CD4-positive, alpha-beta T cell treated with Interleukin-6 for 4 hours (primary cell): ENCODE results near the gene DNAJC4.

Experiments used
- DNase-seq: peaks from one replicate; pipeline ENCODE4 v3.0.0-alpha.2; 2020; ENCODE audit warnings: mixed read lengths

Gene DNAJC4

DNA sequence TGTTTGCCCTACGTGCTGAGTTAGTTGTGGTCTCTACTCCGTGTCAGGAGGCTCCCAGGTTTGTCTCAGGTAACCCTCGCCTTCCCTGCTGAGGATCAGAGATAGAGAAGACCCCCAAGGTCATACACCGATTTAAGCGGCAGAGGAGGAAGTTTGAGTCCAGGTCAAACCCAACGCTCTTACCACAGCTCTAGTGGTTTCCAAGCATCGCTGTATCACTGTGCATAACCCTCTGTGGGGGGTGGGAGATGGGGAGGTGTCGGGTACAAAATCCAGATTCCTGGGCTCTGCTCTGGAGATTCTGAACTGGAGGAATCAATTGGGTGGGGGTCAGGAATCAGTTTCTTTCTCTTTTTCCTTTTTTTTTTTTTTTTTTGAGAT lies 627 bp downstream of the DNAJC4 start:
- no peak for DNase-seq

DNA sequence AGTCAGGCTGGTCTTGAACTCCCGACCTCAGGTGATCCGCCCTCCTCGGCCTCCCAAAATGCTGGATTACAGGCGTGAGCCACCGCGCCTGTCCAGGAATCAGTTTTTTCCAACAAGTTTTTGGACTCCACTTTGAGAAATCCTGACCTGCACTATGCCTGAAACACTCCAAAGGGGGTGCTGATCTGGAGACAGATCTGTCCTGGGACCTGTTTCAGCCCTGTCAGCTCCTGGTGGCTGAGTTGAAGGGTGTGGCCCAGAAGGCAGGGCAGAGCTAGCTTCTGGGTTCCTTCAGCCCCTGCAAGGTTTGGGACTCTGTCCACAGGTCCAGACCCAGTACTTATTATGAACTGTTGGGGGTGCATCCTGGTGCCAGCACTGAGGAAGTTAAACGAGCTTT lies 1.2 kb downstream of the DNAJC4 start:
- DNase-seq = no peak

DNA sequence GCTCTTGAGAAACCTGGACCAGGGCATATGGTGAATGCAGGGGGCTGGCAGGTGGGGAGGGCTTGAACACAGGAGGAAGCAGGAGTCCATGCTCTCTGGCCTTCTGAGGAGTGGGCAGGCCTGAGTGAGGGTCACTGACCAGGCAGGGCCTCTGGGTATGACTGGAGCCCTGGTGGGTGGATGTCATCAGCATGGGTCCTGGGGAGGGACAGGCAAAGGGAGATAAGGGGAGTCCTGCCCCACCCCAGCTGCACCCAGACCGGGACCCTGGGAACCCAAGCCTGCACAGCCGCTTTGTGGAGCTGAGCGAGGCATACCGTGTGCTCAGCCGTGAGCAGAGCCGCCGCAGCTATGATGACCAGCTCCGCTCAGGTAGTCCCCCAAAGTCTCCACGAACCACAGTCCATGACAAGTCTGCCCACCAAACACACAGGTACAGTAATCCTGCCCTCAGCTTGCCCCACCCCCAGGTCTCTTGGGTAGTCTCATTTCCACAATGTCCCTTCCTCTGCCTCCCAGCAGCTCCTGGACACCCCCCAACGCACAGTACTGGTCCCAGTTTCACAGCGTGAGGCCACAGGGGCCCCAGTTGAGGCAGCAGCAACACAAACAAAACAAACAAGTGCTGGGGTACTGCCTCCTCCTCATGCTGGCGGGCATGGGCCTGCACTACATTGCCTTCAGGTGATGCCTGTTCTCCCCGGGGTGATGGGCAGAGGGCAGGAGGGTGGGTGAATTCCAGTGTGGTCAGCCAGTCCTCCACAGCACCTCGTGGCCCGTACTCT lies 2.0 kb downstream of the DNAJC4 start:
- DNase-seq = no peak

DNA sequence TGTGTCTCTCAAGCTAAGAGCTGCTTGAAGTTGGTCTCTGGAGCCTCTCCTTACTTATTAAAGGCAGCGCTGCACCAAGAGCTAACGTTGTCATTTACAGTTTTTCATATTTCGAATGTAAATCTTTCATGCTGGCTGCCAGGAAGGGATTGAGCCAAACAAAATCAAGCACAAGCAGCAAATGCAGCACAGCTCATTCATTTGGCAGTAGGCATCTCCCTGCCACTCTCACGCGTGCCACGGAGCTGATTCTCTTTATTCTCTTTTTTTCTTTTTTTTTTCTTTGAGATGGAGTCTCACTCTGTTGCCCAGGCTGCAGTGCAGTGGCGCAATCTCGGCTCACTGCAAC lies 2.6 kb downstream of the DNAJC4 start:
- no peak for DNase-seq

DNA sequence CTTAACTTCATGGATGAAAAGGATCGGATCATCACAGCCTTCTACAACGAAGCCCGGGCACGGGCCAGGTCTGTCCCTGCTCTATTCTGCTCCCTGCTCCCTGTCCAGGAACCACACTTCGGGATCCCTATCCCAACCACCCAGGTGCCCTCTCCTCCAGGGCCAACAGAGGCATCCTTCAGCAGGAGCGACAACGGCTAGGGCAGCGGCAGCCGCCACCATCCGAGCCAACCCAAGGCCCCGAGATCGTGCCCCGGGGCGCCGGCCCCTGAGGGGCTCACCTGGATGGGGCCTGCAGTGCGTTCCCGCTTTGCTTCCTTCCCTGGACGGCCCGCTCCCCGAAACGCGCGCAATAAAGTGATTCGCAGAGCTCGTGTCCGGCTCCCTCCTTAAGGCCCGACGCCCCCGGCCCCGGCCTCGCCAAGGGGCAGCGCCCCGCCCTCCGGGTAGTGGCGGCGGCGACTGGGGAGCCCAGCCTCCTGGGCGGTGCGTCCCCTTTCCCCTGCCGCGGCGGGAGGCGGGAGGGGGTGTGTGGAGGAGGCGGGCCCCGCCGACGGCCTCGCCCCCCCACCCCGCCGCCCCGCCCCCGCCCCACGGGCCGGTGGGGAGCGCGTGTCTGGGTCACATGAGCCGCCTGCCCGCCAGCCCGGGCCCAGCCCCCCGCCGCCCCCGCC lies 3.7 kb downstream of the DNAJC4 start, which contains the start of gene VEGFB:
Gene VEGFB (plus strand): TSS at position 672 of the 674 bp plus-strand sequence. CDS start 250 bp downstream, outside the sequence.
- DNase-seq = peak; percentile 85

DNA sequence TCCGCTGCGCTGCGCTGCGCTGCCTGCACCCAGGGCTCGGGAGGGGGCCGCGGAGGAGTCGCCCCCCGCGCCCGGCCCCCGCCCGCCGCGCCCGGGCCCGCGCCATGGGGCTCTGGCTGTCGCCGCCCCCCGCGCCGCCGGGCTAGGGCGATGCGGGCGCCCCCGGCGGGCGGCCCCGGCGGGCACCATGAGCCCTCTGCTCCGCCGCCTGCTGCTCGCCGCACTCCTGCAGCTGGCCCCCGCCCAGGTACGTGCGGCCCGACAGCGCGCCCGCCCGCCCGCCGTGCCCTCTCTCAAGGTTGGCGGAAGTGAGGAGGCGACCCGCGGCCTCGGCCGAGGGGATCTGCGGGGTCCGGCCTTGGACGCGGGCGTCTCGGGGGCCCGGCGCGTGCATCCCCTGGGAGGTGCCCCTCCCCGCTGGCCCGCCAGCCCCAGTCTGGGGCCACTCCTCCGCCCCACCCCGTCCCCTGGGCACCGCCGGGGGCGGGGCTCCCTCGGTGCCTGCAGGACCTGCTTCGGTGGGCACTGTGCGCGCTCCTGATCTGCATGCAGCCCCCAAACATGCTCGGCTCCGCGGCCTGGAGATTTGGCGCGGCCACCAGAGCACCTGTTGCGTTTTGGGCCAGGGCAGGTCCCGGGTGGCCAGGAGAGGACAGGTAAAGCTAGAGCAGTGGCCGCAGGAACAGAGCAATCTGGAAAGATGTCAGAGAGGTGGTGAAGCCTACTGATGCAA lies 4.5 kb downstream of the DNAJC4 start:
- peak; percentile 70 for DNase-seq

DNA sequence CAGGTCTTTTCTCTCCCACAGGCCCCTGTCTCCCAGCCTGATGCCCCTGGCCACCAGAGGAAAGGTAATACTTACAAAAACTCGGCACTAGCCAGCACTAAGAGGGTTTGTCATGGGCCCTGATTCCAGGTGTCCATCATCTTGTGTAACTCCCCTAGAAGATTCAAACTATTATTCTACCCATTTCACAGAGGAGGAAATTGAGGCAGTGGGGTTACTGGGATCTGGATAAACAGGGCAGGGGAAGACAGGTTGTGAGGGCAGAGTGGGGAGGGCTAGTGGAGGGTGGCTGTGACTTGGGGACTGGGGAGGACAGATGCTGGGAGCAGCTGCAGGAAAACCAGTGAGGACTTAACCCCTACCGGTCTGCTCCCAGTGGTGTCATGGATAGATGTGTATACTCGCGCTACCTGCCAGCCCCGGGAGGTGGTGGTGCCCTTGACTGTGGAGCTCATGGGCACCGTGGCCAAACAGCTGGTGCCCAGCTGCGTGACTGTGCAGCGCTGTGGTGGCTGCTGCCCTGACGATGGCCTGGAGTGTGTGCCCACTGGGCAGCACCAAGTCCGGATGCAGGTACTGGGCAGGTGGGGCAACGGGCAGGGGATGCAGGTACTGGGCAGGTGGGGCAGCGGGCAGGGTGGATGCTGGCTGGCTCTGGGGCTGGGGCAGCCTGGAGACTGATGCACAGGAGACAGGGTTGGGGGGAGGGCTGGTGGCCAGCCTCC lies 5.3 kb downstream of the DNAJC4 start:
- DNase-seq = no peak

DNA sequence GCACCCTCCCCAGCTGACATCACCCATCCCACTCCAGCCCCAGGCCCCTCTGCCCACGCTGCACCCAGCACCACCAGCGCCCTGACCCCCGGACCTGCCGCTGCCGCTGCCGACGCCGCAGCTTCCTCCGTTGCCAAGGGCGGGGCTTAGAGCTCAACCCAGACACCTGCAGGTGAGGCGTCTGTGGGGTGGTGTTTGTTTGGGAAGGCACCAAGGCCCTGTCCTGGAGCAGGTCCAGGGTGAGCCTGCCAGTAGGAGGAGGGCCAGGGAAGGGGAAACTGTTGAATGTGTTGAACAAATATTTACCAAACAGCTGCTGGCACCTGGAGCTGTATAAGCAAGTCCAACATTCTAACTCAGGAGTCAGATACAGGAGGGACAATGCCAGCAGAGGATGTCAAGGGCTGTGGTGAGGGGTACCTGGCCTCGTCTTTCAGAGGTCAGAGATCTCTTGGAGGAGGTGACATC lies 7.2 kb downstream of the DNAJC4 start:
- DNase-seq = no peak

DNA sequence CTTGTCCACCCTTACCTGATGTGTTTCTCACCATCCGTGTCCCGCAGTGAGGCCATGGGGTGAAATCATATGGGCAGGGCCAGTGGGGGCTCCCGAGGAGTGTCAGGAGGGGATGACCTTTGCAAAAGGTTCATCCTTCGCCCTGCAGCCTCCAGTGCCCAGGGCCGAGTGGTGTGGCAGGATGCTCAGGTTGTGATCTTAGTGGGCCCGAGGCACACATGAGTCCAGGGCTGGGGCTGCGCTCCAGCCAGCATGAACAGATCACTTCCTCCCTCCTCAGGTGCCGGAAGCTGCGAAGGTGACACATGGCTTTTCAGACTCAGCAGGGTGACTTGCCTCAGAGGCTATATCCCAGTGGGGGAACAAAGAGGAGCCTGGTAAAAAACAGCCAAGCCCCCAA lies 7.7 kb downstream of the DNAJC4 start:
- DNase-seq = no peak

DNA sequence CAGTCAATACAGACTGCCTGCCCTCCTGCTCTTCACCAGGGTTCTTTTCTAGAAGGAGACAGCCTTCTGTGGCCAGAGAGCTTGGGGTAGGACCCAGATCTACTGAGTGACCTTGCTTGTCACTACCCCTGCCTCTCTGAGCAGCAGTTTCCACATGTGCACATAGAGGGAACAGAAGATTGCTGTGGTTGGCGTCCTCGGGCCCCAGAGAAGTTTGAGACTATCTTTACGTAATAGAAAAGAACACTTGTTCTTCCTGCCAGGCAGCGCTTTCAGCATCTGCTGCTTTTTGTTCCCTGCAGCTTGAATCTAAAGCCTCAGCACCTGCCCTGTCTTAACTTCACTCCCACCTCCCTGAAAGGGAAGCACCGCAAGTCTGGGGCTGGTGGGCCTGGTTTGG lies 8.7 kb downstream of the DNAJC4 start:
- DNase-seq = no peak

DNA sequence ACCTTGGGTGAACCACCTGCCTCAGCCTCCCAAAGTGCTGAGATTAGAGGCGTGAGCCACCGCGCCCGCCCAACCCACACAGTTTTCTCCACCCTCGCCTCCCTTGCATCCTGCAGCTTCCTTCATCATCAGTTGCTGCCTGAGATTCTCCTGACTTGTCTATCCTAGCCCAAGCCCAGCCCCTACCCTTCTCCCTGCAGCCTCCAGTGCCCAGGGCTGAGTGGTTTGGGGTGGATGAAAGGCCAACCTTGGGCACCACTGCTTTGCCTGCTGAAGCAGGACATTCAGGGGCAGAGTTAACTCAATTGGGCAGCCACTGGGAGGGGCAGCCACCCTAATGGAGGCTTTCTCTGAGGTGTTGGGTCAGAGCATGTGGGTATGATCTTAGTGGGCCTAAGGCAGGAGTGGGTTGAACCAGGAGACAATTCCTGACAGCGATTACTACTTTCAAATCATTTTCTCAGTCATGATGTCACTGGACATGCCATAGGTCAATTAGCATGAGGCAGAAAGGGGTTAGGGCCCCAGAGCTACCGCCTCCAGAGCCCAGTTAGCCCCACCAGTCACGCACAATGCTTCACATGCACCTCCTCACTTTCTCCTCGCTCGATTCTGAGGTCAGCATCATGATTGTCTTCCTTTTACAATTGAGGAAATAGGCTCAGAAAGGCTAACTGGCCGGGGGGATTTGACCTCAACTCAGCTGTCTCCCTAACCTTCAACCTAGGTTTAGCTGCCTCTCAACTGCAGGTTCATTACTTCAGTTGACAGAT lies 9.5 kb downstream of the DNAJC4 start:
- no peak for DNase-seq

DNA sequence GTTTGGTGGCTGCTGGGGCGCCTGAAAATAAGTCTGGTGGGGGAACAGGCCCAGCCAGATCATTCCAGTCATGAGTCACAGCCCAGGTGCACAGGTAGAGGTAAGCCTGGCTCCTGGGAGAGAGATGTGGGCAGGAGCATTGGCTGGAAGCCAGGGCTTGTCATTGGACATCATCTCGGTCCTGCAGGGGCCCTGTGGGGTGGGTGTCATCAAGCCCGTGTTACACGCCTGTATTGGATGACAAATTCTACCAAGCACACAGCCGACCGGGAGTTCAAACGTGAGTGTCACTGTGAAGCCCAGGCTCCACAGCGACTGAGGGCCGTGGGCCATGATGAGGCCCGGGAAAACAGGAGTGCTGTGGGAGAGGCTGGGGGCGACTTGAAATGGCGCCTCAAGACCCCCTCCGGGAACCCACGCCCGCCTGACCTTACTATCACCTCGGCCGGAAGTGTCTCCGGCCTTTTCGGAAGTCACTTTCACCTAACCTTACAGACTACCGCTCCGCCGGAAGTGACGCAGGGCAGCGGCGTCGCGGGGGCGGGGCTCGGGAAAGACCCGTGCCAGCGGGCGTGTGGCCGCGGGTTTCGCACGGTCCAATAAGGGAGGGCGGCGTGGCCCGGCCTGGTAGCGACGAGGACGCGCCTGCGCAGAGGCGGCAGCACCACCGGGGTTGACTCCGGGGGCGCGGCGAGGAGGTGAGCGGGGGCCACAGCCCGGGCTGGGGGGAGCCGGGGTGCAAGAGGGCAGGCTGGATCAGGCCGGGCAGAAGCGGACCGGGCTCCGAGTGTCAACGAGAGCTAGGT lies 10.3 kb downstream of the DNAJC4 start, which contains the start of gene FKBP2:
Gene FKBP2 (plus strand): TSS at position 661 of the 806 bp plus-strand sequence. CDS start 1,293 bp downstream, outside the sequence.
- DNase-seq = peak; percentile 98

DNA sequence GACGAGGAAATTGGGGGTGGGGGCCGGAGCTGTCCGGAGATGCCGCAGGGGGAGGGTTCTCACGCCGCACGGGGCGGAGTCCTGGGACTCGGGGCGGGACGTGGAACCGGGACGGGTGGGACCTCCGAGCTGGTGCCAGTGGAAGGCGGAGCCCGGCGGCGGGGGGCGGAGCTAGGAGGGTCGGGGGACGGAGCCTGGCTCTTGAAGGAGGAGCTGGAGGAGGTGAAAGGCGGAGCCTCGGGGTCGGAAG lies 10.8 kb downstream of the DNAJC4 start:
- DNase-seq = no peak

DNA sequence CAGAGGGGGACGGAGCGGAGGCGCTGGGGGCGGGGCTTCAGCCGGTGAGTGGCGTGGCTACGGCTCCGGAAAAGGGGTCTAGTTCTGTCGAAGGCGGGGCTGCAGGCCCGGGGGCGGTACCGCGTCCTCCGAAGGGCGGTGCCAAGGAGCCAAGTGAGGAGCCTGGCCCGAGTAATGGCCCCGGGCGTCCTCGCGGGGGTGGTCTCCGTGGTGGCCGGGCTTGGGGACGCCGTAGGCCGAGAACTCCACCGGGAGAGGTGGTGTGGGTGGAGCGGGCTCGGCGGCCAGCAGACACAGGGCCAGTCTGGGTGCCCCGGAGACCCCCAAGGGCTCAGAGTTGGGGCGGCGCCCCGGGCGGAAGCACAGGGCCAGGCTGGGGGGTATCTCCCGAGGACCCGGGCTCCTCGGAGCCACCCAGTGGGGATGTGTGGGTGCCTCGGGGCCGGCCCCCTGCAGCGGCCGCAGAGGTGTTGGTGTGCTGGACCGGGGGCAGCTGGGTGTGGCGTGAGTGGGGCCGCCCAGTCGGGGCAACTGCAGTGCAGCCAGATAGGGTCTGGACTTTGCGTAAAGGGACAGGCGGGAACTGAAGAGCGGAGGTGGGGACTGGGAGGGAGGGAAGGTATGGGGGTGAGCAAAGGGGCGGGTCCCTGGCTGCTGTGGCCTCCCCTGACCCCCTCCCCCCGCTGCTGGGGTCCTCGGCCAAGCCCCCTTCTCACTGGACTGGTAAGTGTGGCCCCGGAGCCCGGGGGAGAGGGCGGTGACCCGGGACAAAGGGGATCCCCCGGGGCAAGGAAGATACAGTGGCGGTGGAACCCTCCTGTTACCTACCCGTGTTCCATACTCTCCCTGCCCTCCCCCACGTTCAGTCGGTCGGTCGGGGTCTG lies 11.4 kb downstream of the DNAJC4 start:
- DNase-seq = peak; percentile 100

DNA sequence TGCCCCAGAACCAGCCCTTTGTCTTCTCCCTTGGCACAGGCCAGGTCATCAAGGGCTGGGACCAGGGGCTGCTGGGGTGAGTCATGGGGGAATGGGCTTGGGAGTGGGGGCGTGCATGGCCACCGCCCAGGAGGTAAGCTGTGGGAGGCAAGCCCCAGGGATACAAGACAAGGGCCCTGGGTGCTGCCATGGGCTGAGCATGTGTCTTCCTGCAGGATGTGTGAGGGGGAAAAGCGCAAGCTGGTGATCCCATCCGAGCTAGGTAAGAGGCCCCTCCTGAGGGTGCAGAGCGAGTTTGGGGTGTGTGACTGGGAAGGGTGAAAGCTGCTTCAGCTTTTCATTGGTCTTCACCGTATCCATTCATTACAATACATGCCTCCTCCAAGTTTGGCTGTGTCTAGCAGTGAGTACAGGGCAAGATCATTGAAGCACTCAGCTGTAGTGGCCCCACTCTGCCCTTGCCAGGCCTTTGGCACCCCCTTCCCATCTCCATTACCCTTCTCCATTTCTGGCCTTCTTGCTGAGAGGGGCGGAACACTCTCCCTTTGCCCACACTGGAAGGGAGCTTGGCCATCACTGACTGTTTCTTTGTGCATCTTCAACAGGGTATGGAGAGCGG lies 13.0 kb downstream of the DNAJC4 start:
- no peak for DNase-seq

DNA sequence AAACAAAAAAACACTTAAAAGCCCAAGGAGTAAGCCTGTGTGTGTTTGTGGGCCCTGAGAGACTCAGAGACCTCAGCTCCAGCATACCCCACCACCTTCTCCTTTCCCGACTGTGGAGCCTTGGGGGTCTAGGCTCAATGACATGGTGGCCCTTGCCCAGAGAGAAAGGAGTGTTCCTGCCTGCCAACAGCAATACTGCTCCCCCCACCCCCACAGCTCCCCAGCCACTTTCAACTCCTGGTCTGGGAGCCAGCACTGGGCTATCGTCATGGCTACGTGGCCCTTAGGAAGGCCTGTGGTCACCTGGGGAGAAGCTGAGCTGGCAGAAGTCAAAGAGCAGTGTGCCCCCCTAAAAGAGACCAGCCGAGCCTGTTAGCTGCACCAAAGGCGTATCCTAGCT lies 13.8 kb downstream of the DNAJC4 start:
- DNase-seq = no peak

DNA sequence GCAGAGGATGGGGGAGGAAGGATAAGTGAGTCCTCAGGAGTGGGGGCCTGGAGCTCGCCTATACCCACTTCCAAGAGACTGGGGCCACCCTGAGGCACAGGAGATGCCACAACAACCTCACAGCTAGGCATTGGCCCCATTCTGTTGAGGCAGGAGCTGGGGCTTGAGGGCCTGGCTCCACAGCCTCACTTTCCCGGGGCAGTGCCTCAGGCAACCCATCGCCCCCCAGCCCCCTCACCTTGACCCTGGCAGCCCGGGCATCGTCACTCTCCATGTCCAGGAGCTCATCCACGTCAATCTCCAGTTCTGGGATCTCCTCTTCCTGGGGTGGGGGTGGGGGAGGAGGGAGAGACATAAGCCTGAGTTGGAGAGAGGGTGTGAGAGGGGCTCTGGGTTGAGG lies 14.6 kb downstream of the DNAJC4 start:
- no peak for DNase-seq

DNA sequence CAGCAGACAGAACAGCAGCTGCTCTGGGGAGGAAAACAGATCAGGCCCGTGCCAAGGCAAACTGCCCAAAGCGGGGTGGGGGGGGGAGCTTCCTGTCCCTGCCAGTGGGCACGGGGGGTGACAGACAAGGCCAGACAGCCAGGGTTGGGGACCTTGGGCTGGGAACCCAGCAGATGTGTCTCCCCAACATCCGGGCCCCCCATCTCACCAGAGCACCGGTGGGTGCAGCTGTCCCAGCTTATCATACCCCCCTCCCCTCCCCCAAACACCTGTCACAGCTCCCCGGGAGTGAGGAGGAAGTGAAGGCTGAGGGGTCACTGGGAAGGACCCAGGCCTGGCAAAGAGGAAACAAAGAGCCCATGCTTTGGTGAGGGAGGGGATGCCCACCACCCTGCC lies 15.1 kb downstream of the DNAJC4 start:
- DNase-seq = peak; percentile 80

DNA sequence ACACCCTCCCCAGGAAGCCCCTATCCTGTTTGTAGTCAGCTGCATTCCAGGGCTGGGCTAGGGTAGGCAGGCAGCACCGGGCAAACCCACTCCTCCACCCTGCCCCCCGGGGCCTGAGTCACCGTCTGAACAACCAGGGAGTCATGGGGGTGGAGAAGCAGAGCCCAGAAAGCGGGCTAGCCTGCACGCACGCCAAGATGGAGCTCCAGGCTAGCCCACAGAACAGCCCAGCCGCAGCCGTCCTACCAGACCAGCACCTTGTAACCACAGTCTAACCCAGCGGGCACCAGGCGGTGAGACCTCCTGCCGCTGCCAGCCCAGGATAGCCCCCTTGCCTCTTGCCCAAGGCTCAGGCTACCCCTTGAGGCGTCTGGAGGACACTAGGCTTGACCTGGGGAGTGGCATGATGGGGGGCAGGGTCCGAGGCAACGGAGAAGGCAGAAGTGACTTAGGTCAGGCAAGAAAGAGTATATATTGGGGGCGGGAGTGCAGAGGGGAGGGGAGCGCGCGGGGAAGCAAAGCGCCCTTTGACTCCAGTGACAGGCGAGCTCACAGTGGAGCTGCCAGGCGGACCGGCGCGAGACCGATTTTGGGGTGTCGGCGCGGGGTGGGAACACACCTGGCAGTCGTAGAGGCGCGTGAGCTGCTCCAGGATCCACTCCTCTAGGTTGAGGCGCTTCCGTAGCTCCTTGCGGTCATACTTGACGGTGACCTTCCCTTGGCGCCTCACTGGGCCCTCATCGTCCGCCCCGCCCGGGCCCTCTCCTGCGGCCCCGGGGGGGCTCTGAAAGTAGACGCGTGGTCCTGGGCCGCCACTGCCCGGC lies 15.7 kb downstream of the DNAJC4 start:
- DNase-seq = peak; percentile 91
